Stimulated activated CD8-positive, alpha-beta memory T cell treated with anti-CD3 and anti-CD28 coated beads, Interleukin-15, amount 100 ng/mL, for 1 hour (primary cell): ENCODE measurements around the gene PDXK.
"Not testable (repeated sequence)": the region's sequence is repeated elsewhere in the genome, so short reads cannot be mapped to it uniquely, and the experiment has no call there.

Experiments
- DNase-seq: peaks from one replicate; pipeline ENCODE4 v3.0.0-alpha.2; 2020; ENCODE audit warnings: low read depth

PDXK gene

DNA sequence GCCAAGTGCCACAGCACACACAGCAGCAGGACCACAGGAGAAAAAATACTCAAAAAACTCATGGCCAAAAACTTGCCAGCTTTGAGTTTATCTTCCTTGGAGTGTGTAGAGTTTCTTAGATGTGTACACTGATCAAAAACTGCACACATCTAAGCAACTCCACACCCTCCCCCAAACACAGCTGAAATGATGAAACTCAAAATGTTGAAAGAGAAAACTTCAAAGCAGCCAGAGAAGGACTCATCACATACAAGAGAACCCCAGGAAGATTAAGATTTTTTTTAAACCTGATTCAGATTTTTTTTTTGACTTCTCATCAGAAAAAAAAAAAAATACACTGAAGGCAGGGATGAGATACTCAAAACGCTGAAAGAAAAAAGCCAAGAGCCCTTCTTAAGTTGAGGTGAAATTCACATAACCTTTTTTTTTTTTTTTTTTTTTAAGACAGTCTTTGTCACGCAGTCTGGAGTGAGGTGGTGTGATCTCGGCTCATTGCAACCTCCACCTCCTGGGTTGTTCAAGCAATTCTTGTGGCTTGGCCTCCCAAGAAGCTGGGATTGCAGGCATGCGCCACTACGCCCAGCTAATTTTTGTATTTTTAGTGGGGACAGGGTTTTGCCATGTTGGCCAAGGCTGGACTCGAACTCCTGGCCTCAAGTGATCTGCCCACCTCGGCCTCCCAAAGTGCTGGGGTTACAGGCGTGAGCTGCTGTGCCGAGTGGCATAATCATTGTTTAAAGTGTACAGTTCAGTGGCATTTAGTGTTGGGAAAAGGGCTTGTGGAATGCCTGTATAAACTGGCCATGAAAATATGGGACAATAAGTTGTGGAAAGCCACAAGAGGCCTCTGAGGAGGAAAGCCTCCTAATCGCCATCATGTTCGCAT, 20.9 kb upstream of the PDXK start:
- no peak for DNase-seq

- DNase-seq, result not testable (repeated sequence)
Observed at GRCh38 chr21:43699492-43699777, 19.5 kb upstream of the PDXK start.

GRCh38 chr21:43699933-43700599, 18.9 kb upstream of the PDXK start:
- DNase-seq, result no peak

DNA sequence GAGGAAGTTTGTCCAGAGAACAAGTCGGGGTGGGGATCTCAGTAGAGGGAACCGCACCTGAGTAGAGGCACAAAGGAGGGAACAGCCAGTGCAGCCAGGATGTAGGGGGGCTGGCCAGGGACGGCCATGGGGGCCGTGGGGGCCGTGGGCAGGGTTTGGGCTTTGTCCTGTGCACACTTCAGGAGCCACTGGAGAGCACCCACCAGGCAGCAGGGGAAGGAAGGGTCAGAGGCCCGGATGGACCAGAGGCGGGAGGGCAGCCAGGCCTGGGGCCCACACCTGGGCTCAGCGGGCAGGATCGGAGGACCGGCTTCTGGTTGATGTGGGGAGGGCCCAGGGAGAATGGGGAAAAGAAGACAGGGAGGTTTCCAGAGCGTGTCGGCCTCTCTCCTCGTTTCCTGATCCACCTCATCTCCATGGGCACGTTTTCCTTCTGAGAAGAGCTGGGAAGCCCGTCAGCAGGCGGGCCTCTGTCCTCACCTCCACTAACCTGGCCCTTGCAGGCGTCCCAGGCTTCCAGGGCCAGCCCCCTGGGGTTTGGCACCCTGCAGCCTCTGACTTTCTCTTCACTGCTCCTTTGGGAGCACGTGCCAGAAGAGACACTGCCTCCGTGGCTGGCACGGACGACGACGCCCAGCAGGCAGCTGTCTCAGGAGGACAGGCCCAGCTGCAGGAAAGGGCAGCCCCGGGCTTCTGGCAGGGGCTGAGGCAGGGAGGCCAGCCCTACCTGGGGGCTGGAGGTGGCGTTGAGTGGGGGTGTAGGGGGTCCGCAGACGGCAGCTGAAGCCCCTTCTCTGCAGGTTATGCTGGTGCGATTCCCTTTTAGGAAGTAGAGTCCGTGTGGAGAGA, 16.8 kb upstream of the PDXK start:
- no peak for DNase-seq

DNA sequence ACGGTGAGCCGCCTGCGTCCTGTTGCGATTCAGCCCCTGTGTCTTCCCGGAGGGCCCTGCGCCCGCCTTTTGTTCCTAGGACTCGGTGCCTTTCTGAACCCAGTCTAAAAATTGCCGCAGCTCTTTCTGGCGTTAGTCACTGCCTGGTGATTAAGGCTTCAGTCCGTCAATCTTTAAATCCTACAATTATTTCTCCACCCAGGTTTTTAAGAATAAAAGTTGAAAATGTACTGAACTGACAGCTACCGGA, 16.2 kb upstream of the PDXK start:
- no peak for DNase-seq

DNA sequence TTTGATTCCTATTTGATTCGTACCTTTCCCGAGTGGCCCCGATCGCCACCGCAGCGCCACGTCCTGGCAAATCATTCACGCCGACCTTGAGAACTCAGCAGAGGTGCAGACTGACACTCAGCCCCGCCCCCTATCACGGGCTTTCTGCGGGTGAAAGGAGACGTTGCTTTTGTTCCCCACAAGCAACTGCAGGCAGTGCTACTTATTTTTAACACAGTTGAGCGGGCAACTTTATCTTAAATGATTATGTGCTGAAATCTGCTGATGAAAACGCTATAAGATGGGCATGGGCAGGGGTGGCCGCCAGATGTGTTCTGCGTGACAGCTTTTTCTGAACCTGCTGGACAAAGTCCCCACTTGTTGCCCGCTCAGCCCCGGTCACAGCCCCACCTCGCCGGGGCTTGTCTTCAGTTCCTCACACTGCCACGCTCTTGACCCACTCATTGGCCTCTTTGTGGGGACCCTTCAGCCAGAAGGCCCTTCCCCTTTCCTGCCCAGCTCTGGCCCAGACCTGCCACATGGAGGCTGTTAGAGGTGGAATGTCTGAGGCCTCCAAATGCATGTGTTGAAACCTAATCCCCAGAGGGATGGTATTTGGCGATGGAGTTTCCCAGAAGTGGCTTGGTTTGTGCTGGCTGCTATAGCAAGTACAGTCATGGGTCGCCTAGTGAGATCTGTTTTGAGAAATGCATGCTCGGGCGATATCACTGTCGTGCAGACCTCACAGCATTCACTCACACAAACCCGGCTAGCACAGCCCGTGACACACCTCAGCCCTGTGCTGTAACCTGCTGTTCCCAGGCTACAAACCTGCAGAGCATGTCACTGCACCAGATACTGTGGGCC, 15.7 kb upstream of the PDXK start:
- DNase-seq, result no peak

GRCh38 chr21:43707462-43707861, 11.5 kb upstream of the PDXK start:
- no peak for DNase-seq

DNA sequence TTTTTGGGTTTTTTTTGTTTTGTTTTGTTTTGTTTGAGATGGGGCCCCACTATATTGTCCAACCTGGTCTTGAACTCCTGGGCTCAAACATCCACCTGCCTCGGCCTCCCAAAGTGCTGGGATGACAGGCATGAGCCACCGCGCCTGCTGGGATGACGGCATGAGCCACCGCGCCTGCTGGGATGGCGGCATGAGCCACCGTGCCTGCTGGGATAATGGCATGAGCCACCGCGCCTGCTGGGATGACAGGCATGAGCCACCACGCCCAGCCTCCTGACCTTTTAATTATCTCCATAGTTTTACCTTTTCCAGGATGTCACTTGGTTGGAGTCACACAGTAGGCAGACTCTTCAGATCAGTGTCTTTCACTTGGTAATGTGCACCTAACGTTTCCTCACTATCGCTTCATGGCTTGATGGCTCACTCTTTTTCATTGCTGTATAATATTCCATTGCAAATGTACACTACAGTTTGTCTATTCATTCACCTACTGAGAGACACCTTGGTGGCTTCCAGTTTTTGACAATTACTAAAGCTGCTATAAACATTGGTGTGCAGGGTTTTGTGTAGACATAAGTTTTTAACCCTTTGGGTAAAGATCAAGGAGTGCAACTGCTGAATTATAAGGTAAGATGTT, 10.1 kb upstream of the PDXK start:
- DNase-seq, result no peak

DNA sequence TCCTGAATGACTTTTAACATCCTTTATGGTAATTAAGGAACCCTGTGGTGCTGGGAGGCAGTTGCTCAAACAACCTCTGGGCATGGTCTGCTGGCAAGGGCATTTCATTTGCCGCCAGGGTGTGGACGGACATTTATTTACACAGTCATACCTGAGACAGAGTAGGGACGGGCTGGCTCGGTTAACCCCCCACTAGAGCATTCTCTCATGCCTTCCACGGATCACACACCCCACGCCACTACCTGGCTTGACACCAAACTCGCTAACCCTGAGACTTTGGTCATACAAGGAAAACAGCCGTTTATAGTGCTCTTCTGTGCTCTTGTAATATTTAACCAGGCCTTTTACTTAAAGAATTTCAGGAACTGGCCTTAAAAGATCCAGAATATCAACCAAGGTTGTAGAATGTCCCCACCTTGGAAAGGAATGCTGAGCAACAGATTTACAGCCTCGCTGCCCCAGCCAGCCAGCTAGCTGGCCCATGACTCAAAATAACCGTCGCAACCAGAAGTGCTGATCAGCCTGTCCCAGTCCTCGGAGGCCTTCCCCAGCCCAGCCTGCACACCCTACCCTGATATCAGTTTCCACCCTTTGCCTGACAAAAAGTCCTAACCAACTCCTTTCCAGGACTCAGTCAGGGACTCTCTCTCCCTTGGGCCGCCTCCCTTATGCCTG, 6.5 kb upstream of the PDXK start:
- no peak for DNase-seq

GRCh38 chr21:43713123-43713522, 5.8 kb upstream of the PDXK start:
- DNase-seq, result not testable (repeated sequence)

GRCh38 chr21:43716376-43717165, 2.4 kb upstream of the PDXK start:
- no peak for DNase-seq

DNA sequence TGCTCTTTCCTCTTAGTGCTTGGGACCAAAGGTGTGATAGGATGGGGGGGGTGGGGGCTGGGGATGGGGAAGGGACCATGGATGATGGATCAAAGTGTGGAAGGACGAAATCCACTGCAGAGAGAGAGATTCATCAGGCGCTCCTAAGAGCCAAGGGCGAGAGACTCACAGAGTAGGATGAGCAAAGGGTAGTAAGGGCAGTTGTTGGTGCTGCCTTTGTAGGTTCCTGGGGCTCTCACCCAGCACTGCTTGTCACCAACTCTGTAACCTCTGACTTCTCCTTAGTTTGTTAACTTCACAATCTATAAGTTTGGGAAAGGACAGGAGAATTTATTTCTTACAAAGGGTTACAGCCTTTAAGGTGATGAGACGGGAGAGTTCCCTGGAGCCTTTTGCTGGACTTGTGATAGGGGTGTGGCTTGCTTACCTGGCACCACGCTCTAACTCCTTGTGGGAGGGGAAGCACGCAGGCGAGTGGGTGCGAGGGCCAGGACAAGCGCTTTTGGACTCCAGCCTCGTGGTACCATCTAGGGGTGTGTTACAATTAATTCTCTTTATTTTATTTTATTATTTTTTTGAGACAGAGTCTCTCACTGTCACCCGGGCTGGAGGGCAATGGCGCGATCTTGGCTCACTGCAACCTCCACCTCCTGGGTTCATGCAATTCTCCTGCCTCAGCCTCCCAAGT, 1.6 kb upstream of the PDXK start:
- DNase-seq, result no peak

DNA sequence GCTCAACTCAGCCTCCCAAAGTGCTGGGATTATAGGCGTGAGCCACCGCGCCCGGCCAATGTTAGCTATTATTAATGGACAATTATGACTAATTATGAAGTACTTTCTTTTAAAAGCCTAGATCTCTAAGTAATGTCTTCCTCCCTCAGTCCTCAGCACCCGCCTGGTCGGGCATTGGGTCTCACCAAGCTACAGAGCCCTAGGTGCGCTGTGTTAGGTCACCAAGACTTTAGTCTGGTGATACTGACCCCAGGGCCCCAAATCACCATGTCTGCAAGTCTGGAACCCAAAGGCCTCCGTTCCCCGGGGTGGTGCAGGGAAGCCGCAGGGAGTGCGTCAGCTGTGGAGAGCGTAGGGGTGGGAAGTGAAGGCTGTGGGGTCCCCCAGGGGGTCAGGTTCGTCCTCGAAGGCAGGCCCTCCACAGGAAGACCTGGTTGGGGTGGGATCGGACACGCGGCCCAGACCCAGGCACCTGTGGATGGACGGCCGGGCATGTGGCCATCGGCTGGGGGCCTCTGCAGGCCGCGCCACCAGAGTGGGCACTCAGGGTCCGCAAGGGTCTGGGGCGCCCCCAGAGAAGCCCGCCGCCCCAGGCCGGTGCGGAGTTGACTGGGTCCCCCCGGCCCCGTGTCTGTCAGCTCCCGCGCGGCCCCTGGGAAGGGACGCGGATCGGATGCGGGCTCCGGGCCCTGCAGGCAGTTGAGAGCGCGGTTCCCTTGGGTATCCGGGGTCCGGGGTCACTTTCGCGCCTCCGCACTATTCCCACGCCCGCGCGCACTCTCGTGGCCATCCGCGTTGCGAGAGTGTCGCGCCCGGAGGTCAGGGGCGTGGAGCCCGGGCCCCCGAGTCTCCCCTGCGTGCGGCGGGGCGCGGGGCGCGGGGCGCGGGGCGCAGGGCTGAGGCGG, 710 bp upstream of the PDXK start:
- DNase-seq, result no peak

- no peak for DNase-seq
Observed at GRCh38 chr21:43719748-43720538, 1.0 kb downstream of the PDXK start.

GRCh38 chr21:43720539-43721166, 1.7 kb downstream of the PDXK start:
- DNase-seq, result no peak

- DNase-seq, result no peak
Observed at GRCh38 chr21:43721206-43721605, 2.3 kb downstream of the PDXK start.

- no peak for DNase-seq
Observed at GRCh38 chr21:43721939-43722338, 3.0 kb downstream of the PDXK start.
